ENCODE results near the gene MACO1.

- no peak for TF ChIP-seq BHLHE40 (IDR thresholded peaks at IDR 0.05; ENCODE audit: low read depth, low read length)
- TF ChIP-seq HOXA7 (CRISPR knock-in tag; IDR thresholded peaks at IDR 0.05), result no peak
- no peak for TF ChIP-seq POLR2A (IDR thresholded peaks at IDR 0.05; ENCODE audit: low read length)
- TF ChIP-seq CTCF (IDR thresholded peaks at IDR 0.05), result no peak
- no peak for TF ChIP-seq RARB (CRISPR knock-in tag; IDR thresholded peaks at IDR 0.05)
- no peak for TF ChIP-seq RAD21 (conservative IDR thresholded peaks at IDR 0.05 in 1 of 2, IDR thresholded peaks at IDR 0.05 in 1 of 2)
- TF ChIP-seq CHD2 (IDR thresholded peaks at IDR 0.05; ENCODE audit: low read length, partially characterized antibody), result no peak
These were observed 110.7 kb downstream of the MACO1 start for GRCh38 chr1:25541425-25541824.

All from A549 (cell line).